ENCODE results near the gene B3GAT2.

GRCh38 chr6:70991253-70991652, 34.4 kb upstream of the B3GAT2 start:
- no peak for TF ChIP-seq POLR2AphosphoS5 (IDR thresholded peaks at IDR 0.05)
- no peak for TF ChIP-seq POLR2A (IDR thresholded peaks at IDR 0.05)
- TF ChIP-seq CTCF (IDR thresholded peaks at IDR 0.05), result no peak
- TF ChIP-seq EP300 (IDR thresholded peaks at IDR 0.05), result no peak
